NOMO-1 (cell line): ENCODE measurements around the gene ERAP2.
A peak's percentile ranks its signal among the peaks of the same experiment; 100 is the strongest.
"Not testable (repeated sequence)": the region's sequence is repeated elsewhere in the genome, so short reads cannot be mapped to it uniquely, and the experiment has no call there.

Experiments used
- DNase-seq, 2 experiments: peaks; one replicate each; lab custom pipeline; 2025; ENCODE audit not compliant: unreplicated experiment in 2 of 2; lab: John Stamatoyannopoulos, UW

Gene ERAP2

GRCh38 chr5:96876292-96876850 is at the start of gene ERAP2:
Gene ERAP2 (plus strand): TSS chr5:96876500. CDS start chr5:96879686, 3,186 bp downstream.
- peak; percentile 16 to 66 for DNase-seq

GRCh38 chr5:96829297-96829696 is 47.0 kb upstream of the ERAP2 start:
- no peak for DNase-seq

GRCh38 chr5:96834016-96834415 is 42.3 kb upstream of the ERAP2 start:
- DNase-seq = no peak

GRCh38 chr5:96835791-96836191 is 40.5 kb upstream of the ERAP2 start:
- no peak for DNase-seq

- DNase-seq = no peak
Observed at GRCh38 chr5:96836817-96837216, 39.5 kb upstream of the ERAP2 start.

GRCh38 chr5:96837303-96837702 is 39.0 kb upstream of the ERAP2 start:
- no peak for DNase-seq

GRCh38 chr5:96838201-96839070 is 37.9 kb upstream of the ERAP2 start:
- no peak for DNase-seq

GRCh38 chr5:96839071-96839592 is 37.2 kb upstream of the ERAP2 start:
- DNase-seq = no peak

- DNase-seq = not testable (repeated sequence)
Observed at GRCh38 chr5:96841931-96842330, 34.4 kb upstream of the ERAP2 start.

- DNase-seq = no peak
Observed at GRCh38 chr5:96843140-96843539, 33.2 kb upstream of the ERAP2 start.

- peak; percentile 46 to 55 for DNase-seq
Observed at GRCh38 chr5:96844481-96844990, 31.8 kb upstream of the ERAP2 start.

GRCh38 chr5:96851312-96852062 is 24.8 kb upstream of the ERAP2 start:
- DNase-seq = no peak

GRCh38 chr5:96852759-96853158 is 23.5 kb upstream of the ERAP2 start:
- DNase-seq = no peak

- DNase-seq = no peak
Observed at GRCh38 chr5:96854067-96854466, 22.2 kb upstream of the ERAP2 start.

- DNase-seq = peak; percentile 12 to 75
Observed at GRCh38 chr5:96855031-96855872, 21.0 kb upstream of the ERAP2 start.

- no peak for DNase-seq
Observed at GRCh38 chr5:96856371-96856770, 19.9 kb upstream of the ERAP2 start.

GRCh38 chr5:96857454-96857853 is 18.8 kb upstream of the ERAP2 start:
- DNase-seq = no peak

- peak in 1 of 2 experiments; percentile 27 for DNase-seq
Observed at GRCh38 chr5:96857924-96858323, 18.4 kb upstream of the ERAP2 start.

GRCh38 chr5:96859375-96859774 is 16.9 kb upstream of the ERAP2 start:
- no peak for DNase-seq

- no peak for DNase-seq
Observed at GRCh38 chr5:96861076-96861475, 15.2 kb upstream of the ERAP2 start.
